Smooth muscle cell (in vitro differentiated cells): ENCODE measurements around the gene TSNAX. TPM values are rescaled to one million over a fixed set of nuclear protein-coding genes. Genes with fewer than 3 reads are reported as not detected.

Experiments
- DNase-seq: peaks from one replicate; lab custom pipeline; 2025; ENCODE audit not compliant: unreplicated experiment; lab: John Stamatoyannopoulos, UW
- H2AFZ ChIP-seq: fragments of 200-600 bp; sonication (generic); 2 replicates; pipeline ENCODE4 v1.6.0; 2016; ENCODE audit warnings: antibody characterized with exemption, low read depth, mild to moderate bottlenecking
- H3F3A ChIP-seq: fragments of 200-600 bp; sonication (generic); 2 replicates; pipeline ENCODE4 v1.6.0; 2017; ENCODE audit warnings: antibody characterized with exemption, low read depth
- H3K27ac ChIP-seq: fragments of 200-600 bp; sonication (generic); 2 replicates; pipeline ENCODE4 v1.5.1; 2016; ENCODE audit warnings: low read depth, mild to moderate bottlenecking
- H3K27me3 ChIP-seq: fragments of 200-600 bp; sonication (generic); 2 replicates; pipeline ENCODE4 v1.6.1; 2016; ENCODE audit warnings: low read depth, mild to moderate bottlenecking
- H3K36me3 ChIP-seq: fragments of 200-600 bp; sonication (generic); 2 replicates; pipeline ENCODE4 v1.5.1; 2016; ENCODE audit warnings: low read depth
- H3K4me1 ChIP-seq: fragments of 200-600 bp; sonication (generic); 2 replicates; pipeline ENCODE4 v1.5.1; 2016; ENCODE audit warnings: low read depth
- H3K4me2 ChIP-seq: fragments of 200-600 bp; sonication (generic); 2 replicates; pipeline ENCODE4 v1.6.0; 2016; ENCODE audit warnings: mild to moderate bottlenecking
- H3K4me3 ChIP-seq: fragments of 200-600 bp; sonication (generic); 2 replicates; pipeline ENCODE4 v1.5.1; 2016; ENCODE audit warnings: mild to moderate bottlenecking
- H3K79me2 ChIP-seq: fragments of 200-600 bp; sonication (generic); 2 replicates; pipeline ENCODE4 v1.6.0; 2016; ENCODE audit warnings: low read depth, mild to moderate bottlenecking
- H3K9ac ChIP-seq: fragments of 200-600 bp; sonication (generic); 2 replicates; pipeline ENCODE4 v1.6.0; 2016; ENCODE audit warnings: low read depth
- H3K9me3 ChIP-seq: fragments of 200-600 bp; sonication (generic); replicated peaks from 2 replicates; pipeline ENCODE4 v1.5.1; 2016; ENCODE audit warnings: low read depth
- H4K20me1 ChIP-seq: fragments of 200-600 bp; sonication (generic); 2 replicates; pipeline ENCODE4 v1.6.0; 2016; ENCODE audit warnings: low read depth
- CTCF ChIP-seq: fragments of 200-600 bp; sonication (generic); IDR thresholded peaks from 2 replicates; pipeline ENCODE4 v1.5.1; 2017; ENCODE audit warnings: borderline replicate concordance, mild to moderate bottlenecking, antibody characterized with exemption; ENCODE audit not compliant: insufficient read depth, poor library complexity, severe bottlenecking
- WGBS: methylation state at CpG from one replicate; pipeline ENCODE4 v1.1.7; 2016; ENCODE audit warnings: low lambda C conversion rate; 5-methylcytosine and 5-hydroxymethylcytosine counted together
- polyA plus RNA-seq: library from polyadenylated mRNA; unstranded; fragments of >200 nt; fragmentation: Nextera tagmentation; extraction: Ambion mirVana; gene quantifications from 2 replicates; pipeline ENCODE4 v1.2.1, GENCODE V29; 2016
- total RNA-seq: library from RNA; depleted of rRNA; stranded (reverse); fragments of >200 nt; gene quantifications from 2 replicates; pipeline ENCODE4 v1.2.3, GENCODE V29; 2014

TSNAX gene
- total and polyA plus RNA-seq, 2 experiments from 2014 or later: 22.6 to 36.5 TPM

- Histone ChIP-seq H4K20me1 (no peaks in the 10 kb centered on the region), H3K27ac (no peak overlapping the region), H3K79me2 (no peaks in the 10 kb centered on the region), H3F3A (no peaks in the 10 kb centered on the region), H3K27me3 (peaks cover 10% of the 10 kb centered on the region), H2AFZ (no peak overlapping the region), H3K36me3 (no peaks in the 10 kb centered on the region), H3K4me1 (no peaks in the 10 kb centered on the region), H3K9ac (no peak overlapping the region), H3K4me2 (no peak overlapping the region), H3K4me3 (no peak overlapping the region), H3K9me3 (no peaks in the 10 kb centered on the region)
- no peak for DNase-seq
- WGBS: 93% methylated on average over 10 of the region's 10 CpGs
- TF ChIP-seq CTCF: no peak
These were observed 84.1 kb downstream of the TSNAX start for GRCh38 chr1:231612393-231613089.

GRCh38 chr1:231613419-231614349 lies 85.2 kb downstream of the TSNAX start:
- Histone ChIP-seq H3K79me2 (no peaks in the 10 kb centered on the region), H3K4me1 (no peaks in the 10 kb centered on the region), H3K27me3 (peaks cover 10% of the 10 kb centered on the region), H3K4me3 (no peak overlapping the region), H2AFZ (no peak overlapping the region), H3K27ac (no peak overlapping the region), H4K20me1 (no peaks in the 10 kb centered on the region), H3F3A (no peaks in the 10 kb centered on the region), H3K4me2 (no peak overlapping the region), H3K36me3 (no peaks in the 10 kb centered on the region), H3K9me3 (no peaks in the 10 kb centered on the region), H3K9ac (no peak overlapping the region)
- 69% methylated on average over 7 of the region's 7 CpGs for WGBS
- no peak for DNase-seq
- no peak for TF ChIP-seq CTCF

Other genes with a start within 250 kb of the TSNAX start
- 15.6 and 19.7 TPM in 2 replicates for gene EXOC8, start 190.8 kb upstream of the TSNAX start, total RNA-seq
- 4.2 and 4.3 TPM in 2 replicates for gene EXOC8, start 190.8 kb upstream of the TSNAX start, polyA plus RNA-seq
- gene SPRTN, start 190.4 kb upstream of the TSNAX start, total RNA-seq: 16.9 and 24.1 TPM in 2 replicates
- gene SPRTN, start 190.4 kb upstream of the TSNAX start, polyA plus RNA-seq: 8.7 and 9.6 TPM in 2 replicates
- gene EGLN1, start 106.4 kb upstream of the TSNAX start, total RNA-seq: 36.8 and 38.5 TPM in 2 replicates
- 15.7 and 21.2 TPM in 2 replicates for gene EGLN1, start 106.4 kb upstream of the TSNAX start, polyA plus RNA-seq
- 2.8 and 4.3 TPM in 2 replicates for gene DISC1, start 98.1 kb downstream of the TSNAX start, total RNA-seq
- gene DISC1, start 98.1 kb downstream of the TSNAX start, polyA plus RNA-seq: 0.86 and 0.89 TPM in 2 replicates